Immature natural killer cell (primary cell): ENCODE data around the gene TMEM145. TPM values are rescaled to one million over a fixed set of nuclear protein-coding genes. Genes with fewer than 3 reads are reported as not detected.
A peak's percentile ranks its signal among the peaks of the same experiment; 100 is the strongest.

Source experiments
- DNase-seq, 3 donors: peaks; one replicate each; pipeline ENCODE4 v3.0.0; 2022; ENCODE audit warnings: mixed read lengths in 1 of 3
- H3K27ac Mint-ChIP-seq, 6 donors: one replicate each; pipeline ENCODE4 v1.8.0; 2020; ENCODE audit warnings: mixed read lengths in 6 of 6, mild to moderate bottlenecking in 5 of 6, inconsistent platforms in 4 of 6, moderate library complexity in 3 of 6
- H3K27me3 Mint-ChIP-seq, 3 donors: one replicate each; pipeline ENCODE4 v1.8.0; 2020 to 2021; ENCODE audit warnings: low read depth in 3 of 3, mild to moderate bottlenecking in 3 of 3, mixed read lengths in 3 of 3, moderate library complexity in 3 of 3, inconsistent platforms in 1 of 3
- H3K36me3 Mint-ChIP-seq, 3 donors: one replicate each; pipeline ENCODE4 v1.8.0; 2020; ENCODE audit warnings: mixed read lengths in 3 of 3, inconsistent platforms in 2 of 3, mild to moderate bottlenecking in 2 of 3
- H3K4me1 Mint-ChIP-seq, 2 donors: one replicate each; pipeline ENCODE4 v1.8.0; 2020; ENCODE audit warnings: inconsistent platforms in 2 of 2, mild to moderate bottlenecking in 2 of 2, mixed read lengths in 2 of 2, moderate library complexity in 1 of 2
- H3K4me3 Mint-ChIP-seq, 5 donors: one replicate each; pipeline ENCODE4 v1.8.0; 2020; ENCODE audit warnings: mild to moderate bottlenecking in 5 of 5, mixed read lengths in 5 of 5, inconsistent platforms in 3 of 5, moderate library complexity in 3 of 5
- H3K9me3 Mint-ChIP-seq, 6 donors: one replicate each; pipeline ENCODE4 v1.8.0; 2020; ENCODE audit warnings: mild to moderate bottlenecking in 6 of 6, mixed read lengths in 6 of 6, inconsistent platforms in 4 of 6, moderate library complexity in 3 of 6
- polyA plus RNA-seq, 3 donors: library from polyadenylated mRNA; unstranded; fragments of 300-500 nt; fragmentation: Illumina TruSeq; gene quantifications; one replicate each; pipeline ENCODE4 v1.2.3, GENCODE V29; 2021

Gene TMEM145
- polyA plus RNA-seq, 3 donors from 2014 or later, result not detected

GRCh38 chr19:42288387-42288786 is 24.7 kb upstream of the TMEM145 start:
- peaks cover 5 to 8% (median 5%) of the 10 kb centered on the region in 3 donors for H3K27me3 Mint-ChIP-seq
- peaks cover 0 to 7% (median 4%) of the 10 kb centered on the region in 3 donors for H3K36me3 Mint-ChIP-seq
- H3K4me1 Mint-ChIP-seq, result peaks cover 19 to 20% of the 10 kb centered on the region in 2 donors
- no peaks in the 10 kb centered on the region for H3K9me3 Mint-ChIP-seq
- H3K27ac Mint-ChIP-seq, result no peak overlapping the region
- H3K4me3 Mint-ChIP-seq, result no peak overlapping the region
- no peak for DNase-seq

DNA sequence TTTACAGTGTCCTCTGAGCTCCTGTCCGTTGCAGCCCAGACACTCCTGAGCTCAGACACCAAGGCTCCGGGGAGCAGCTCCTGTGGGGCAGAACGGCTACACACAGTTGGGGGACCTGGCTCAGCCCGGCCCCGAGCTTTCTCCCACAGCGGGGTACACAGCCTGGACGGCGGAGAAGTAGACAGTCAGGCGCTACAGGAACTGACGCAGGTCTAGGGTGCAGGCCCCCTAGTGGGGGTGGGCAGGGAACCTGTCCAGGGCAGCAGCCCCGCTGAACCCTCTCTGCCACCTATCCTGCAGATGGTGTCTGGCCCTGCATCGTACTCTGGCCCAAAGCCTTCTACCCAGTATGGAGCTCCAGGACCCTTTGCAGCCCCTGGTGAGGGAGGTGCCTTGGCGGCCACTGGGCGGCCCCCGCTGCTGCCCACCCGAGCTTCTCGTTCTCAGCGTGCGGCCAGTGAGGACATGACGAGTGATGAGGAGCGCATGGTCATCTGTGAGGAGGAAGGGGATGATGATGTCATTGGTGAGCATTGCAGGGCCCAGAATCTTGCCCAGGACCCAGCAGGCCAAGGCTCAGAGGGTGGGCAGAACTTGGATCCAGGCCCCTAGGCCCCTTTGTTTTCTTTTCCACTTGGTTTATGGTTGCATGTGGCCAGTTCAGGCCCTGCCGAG is 24.1 kb upstream of the TMEM145 start:
- Mint-ChIP-seq H3K4me3 (no peak overlapping the region), H3K27ac (no peak overlapping the region)
- no peak for DNase-seq

DNA sequence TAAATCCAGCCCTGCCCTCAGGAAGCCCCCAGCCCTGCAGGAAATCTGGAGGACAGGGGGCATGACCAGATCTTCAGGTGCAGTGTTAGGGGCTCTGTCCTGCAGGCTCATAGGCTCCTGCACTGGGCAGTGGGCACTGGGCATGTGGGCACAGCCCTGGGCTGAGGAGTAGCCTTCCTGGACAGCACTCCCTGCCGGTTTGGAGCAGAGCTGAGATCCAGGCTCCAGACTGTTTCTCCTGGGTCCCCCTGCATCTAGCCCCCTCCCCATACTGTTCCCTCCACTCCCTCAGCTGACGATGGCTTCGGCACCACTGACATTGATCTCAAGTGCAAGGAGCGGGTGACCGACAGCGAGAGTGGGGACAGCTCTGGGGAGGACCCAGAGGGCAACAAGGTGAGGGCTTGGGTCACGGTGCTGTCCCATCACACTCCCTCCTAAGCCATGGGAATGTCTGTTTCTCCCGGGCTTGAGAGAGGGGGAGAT is 23.5 kb upstream of the TMEM145 start:
- H3K27me3 Mint-ChIP-seq, result peaks cover 5 to 8% (median 7%) of the 10 kb centered on the region in 3 donors
- no peak for DNase-seq
- peaks cover 0 to 9% (median 4%) of the 10 kb centered on the region in 3 donors for H3K36me3 Mint-ChIP-seq
- no peak overlapping the region for H3K4me3 Mint-ChIP-seq
- no peaks in the 10 kb centered on the region for H3K9me3 Mint-ChIP-seq
- peaks cover 19% of the 10 kb centered on the region in 2 donors for H3K4me1 Mint-ChIP-seq
- H3K27ac Mint-ChIP-seq, result peak overlapping the region in 1 of 6 donors; percentile 34

More for the DNA sequence above, 24.1 kb upstream of the TMEM145 start:
- Mint-ChIP-seq H3K9me3 (no peaks in the 10 kb centered on the region), H3K36me3 (peaks cover 0 to 9% (median 4%) of the 10 kb centered on the region in 3 donors), H3K27me3 (peaks cover 5 to 8% (median 7%) of the 10 kb centered on the region in 3 donors), H3K4me1 (peaks cover 19 to 20% of the 10 kb centered on the region in 2 donors)

- no peak for DNase-seq
- Mint-ChIP-seq H3K27ac (peak overlapping the region in 1 of 6 donors; percentile 34), H3K4me1 (peaks cover 14% of the 10 kb centered on the region in 2 donors), H3K9me3 (no peaks in the 10 kb centered on the region), H3K36me3 (peaks cover 0 to 9% (median 4%) of the 10 kb centered on the region in 3 donors), H3K4me3 (no peak overlapping the region), H3K27me3 (peaks cover 0 to 3% (median 2%) of the 10 kb centered on the region in 3 donors)
Measured at GRCh38 chr19:42290136-42290522, 23.0 kb upstream of the TMEM145 start.

- peak; percentile 57 to 65 (median 58) for DNase-seq
- Mint-ChIP-seq H3K27me3 (peaks cover 0 to 2% (median 2%) of the 10 kb centered on the region in 3 donors), H3K9me3 (no peaks in the 10 kb centered on the region), H3K4me1 (peaks cover 7 to 8% of the 10 kb centered on the region in 2 donors), H3K36me3 (peaks cover 0 to 9% (median 4%) of the 10 kb centered on the region in 3 donors), H3K27ac (no peak overlapping the region), H3K4me3 (no peak overlapping the region)
Measured at GRCh38 chr19:42290523-42291434, 22.3 kb upstream of the TMEM145 start.

GRCh38 chr19:42291435-42291810 is 21.7 kb upstream of the TMEM145 start:
- peaks cover under 1 to 2% of the 10 kb centered on the region in 2 donors for H3K4me1 Mint-ChIP-seq
- no peaks in the 10 kb centered on the region for H3K9me3 Mint-ChIP-seq
- DNase-seq, result no peak
- H3K4me3 Mint-ChIP-seq, result no peak overlapping the region
- no peak overlapping the region for H3K27ac Mint-ChIP-seq
- peaks cover 0 to 2% (median 2%) of the 10 kb centered on the region in 3 donors for H3K27me3 Mint-ChIP-seq
- peaks cover 0 to 9% (median 4%) of the 10 kb centered on the region in 3 donors for H3K36me3 Mint-ChIP-seq

DNA sequence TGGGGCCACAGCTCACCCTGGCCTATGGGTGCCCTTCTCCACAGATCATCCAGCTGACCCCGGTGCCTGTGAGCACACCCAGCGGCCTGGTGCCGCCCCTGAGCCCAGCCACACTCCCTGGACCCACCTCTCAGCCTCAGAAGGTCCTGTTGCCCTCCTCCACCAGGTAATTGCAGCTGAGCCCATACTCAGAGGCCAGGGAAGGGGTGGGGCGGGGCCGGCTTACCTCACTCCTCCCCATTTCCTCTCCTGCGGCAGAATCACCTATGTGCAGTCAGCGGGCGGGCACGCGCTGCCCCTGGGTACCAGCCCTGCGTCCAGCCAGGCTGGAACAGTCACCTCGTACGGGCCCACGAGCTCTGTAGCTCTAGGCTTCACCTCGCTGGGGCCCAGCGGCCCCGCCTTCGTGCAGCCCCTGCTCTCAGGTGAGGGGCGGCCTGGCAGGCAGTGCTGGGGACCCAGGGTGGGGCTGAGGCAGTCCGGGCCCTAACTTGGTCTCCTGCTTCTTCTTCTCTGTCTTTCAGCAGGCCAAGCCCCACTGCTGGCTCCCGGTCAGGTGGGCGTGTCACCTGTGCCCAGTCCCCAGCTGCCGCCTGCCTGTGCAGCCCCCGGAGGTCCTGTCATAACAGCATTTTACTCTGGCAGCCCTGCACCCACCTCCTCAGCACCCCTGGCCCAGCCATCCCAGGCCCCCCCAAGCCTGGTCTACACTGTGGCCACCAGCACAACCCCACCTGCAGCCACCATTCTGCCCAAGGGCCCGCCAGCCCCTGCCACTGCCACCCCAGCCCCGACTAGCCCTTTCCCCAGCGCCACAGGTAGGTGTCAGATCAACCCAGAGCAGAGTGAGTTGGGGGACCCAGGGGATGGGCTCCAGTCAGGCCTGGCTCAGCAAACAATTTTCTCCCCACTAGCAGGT is 20.8 kb upstream of the TMEM145 start:
- no peaks in the 10 kb centered on the region for H3K9me3 Mint-ChIP-seq
- peaks cover 0 to 2% (median 2%) of the 10 kb centered on the region in 3 donors for H3K27me3 Mint-ChIP-seq
- H3K4me3 Mint-ChIP-seq, result no peak overlapping the region
- H3K27ac Mint-ChIP-seq, result peak overlapping the region in 3 of 6 donors; percentile 2 to 59 (median 9)
- peaks cover 0 to 9% (median 4%) of the 10 kb centered on the region in 3 donors for H3K36me3 Mint-ChIP-seq
- no peak for DNase-seq
- H3K4me1 Mint-ChIP-seq, result no peaks in the 10 kb centered on the region

DNA sequence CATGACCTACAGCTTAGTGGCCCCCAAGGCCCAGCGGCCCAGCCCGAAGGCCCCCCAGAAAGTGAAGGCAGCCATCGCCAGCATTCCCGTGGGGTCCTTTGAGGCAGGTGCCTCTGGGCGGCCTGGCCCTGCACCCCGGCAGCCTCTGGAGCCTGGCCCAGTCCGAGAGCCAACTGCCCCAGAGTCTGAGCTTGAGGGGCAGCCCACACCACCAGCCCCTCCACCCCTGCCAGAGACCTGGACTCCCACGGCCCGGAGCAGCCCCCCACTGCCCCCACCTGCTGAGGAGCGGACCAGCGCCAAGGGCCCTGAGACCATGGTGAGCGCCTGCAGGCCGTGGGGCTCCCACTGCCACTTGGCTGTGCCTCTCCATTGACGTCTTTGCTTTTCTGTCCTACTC is 20.1 kb upstream of the TMEM145 start:
- Mint-ChIP-seq H3K4me1 (no peaks in the 10 kb centered on the region), H3K9me3 (no peaks in the 10 kb centered on the region), H3K27ac (no peak overlapping the region), H3K27me3 (peaks cover 0 to 2% (median 2%) of the 10 kb centered on the region in 3 donors), H3K36me3 (peaks cover 0 to 9% (median 4%) of the 10 kb centered on the region in 3 donors), H3K4me3 (no peak overlapping the region)
- DNase-seq, result no peak

GRCh38 chr19:42293540-42293939 is 19.6 kb upstream of the TMEM145 start:
- H3K9me3 Mint-ChIP-seq, result no peaks in the 10 kb centered on the region
- no peaks in the 10 kb centered on the region for H3K4me1 Mint-ChIP-seq
- H3K4me3 Mint-ChIP-seq, result no peak overlapping the region
- H3K27ac Mint-ChIP-seq, result no peak overlapping the region
- DNase-seq, result no peak
- peaks cover 0 to 9% (median 4%) of the 10 kb centered on the region in 3 donors for H3K36me3 Mint-ChIP-seq
- peaks cover 0 to 2% (median 2%) of the 10 kb centered on the region in 3 donors for H3K27me3 Mint-ChIP-seq

DNA sequence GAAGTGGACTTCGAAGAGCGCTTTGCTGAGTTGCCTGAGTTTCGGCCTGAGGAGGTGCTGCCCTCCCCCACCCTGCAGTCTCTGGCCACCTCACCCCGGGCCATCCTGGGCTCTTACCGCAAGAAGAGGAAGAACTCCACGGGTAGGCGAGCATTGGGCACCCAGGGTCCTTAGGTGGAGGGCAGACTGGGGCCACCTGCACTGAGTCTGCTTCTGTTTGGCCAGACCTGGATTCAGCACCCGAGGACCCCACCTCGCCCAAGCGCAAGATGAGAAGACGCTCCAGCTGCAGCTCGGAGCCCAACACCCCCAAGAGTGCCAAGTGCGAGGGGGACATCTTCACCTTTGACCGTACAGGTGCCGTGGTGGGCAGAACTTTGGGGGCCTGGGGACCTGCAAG is 19.2 kb upstream of the TMEM145 start:
- Mint-ChIP-seq H3K9me3 (no peaks in the 10 kb centered on the region), H3K36me3 (peaks cover 0 to 9% (median 4%) of the 10 kb centered on the region in 3 donors), H3K27me3 (peaks cover 0 to 2% (median 2%) of the 10 kb centered on the region in 3 donors), H3K4me1 (no peaks in the 10 kb centered on the region), H3K27ac (no peak overlapping the region), H3K4me3 (no peak overlapping the region)
- no peak for DNase-seq

GRCh38 chr19:42294471-42295137 is 18.5 kb upstream of the TMEM145 start:
- H3K27ac Mint-ChIP-seq, result no peak overlapping the region
- peaks cover 0 to 9% (median 4%) of the 10 kb centered on the region in 3 donors for H3K36me3 Mint-ChIP-seq
- no peaks in the 10 kb centered on the region for H3K9me3 Mint-ChIP-seq
- H3K4me1 Mint-ChIP-seq, result no peaks in the 10 kb centered on the region
- DNase-seq, result no peak
- H3K27me3 Mint-ChIP-seq, result peaks cover 0 to 2% (median 2%) of the 10 kb centered on the region in 3 donors
- no peak overlapping the region for H3K4me3 Mint-ChIP-seq

- H3K36me3 Mint-ChIP-seq, result peaks cover 0 to 9% (median 4%) of the 10 kb centered on the region in 3 donors
- no peaks in the 10 kb centered on the region for H3K4me1 Mint-ChIP-seq
- H3K27ac Mint-ChIP-seq, result peak overlapping the region in 1 of 6 donors; percentile 43
- DNase-seq, result no peak
- no peak overlapping the region for H3K4me3 Mint-ChIP-seq
- no peaks in the 10 kb centered on the region for H3K9me3 Mint-ChIP-seq
- peaks cover 0 to 2% (median 2%) of the 10 kb centered on the region in 3 donors for H3K27me3 Mint-ChIP-seq
Measured at GRCh38 chr19:42295342-42295741, 17.8 kb upstream of the TMEM145 start.
